ENCODE data around the gene RNF10.
"Not testable (repeated sequence)": the region's sequence is repeated elsewhere in the genome, so short reads cannot be mapped to it uniquely, and the experiment has no call there.

RNF10 gene

DNA sequence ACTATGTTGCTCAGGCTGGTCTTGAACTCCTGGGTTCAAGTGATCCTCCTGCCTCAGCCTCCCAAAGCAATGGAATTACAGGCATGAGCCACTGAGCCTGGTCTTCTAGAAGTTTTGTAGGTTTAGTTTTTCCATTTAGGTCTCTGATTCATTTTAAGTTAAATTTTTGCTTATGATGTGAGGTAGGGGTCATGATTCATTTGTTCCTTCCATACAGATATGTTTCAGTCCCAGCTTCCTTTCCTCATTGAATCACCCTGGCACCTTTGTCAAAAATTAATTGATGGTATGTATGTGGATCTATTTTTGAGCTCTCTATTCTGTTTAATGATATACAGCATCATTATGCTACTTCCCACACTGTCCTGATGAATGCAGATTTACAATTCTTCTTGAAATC, 80.7 kb downstream of the RNF10 start:
- TF ChIP-seq, protein P1, sequence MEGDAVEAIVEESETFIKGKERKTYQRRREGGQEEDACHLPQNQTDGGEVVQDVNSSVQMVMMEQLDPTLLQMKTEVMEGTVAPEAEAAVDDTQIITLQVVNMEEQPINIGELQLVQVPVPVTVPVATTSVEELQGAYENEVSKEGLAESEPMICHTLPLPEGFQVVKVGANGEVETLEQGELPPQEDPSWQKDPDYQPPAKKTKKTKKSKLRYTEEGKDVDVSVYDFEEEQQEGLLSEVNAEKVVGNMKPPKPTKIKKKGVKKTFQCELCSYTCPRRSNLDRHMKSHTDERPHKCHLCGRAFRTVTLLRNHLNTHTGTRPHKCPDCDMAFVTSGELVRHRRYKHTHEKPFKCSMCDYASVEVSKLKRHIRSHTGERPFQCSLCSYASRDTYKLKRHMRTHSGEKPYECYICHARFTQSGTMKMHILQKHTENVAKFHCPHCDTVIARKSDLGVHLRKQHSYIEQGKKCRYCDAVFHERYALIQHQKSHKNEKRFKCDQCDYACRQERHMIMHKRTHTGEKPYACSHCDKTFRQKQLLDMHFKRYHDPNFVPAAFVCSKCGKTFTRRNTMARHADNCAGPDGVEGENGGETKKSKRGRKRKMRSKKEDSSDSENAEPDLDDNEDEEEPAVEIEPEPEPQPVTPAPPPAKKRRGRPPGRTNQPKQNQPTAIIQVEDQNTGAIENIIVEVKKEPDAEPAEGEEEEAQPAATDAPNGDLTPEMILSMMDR (IDR thresholded peaks at IDR 0.05; ENCODE audit: low read depth, low read length, missing control alignments), result no peak
- no peaks in the 10 kb centered on the region for H3K36me3 ChIP-seq (replicated peaks)
- no peak overlapping the region for H3K4me3 ChIP-seq (ENCODE audit: low read depth, low read length)
- in situ Hi-C loops (cut with HindIII; ENCODE audit: low pct_ligation_motif_present, low sequenced_read_pairs), result no loop called here
- no peak for DNase-seq
- no peaks in the 10 kb centered on the region for H3K27me3 ChIP-seq (replicated peaks)
- no peak overlapping the region for H3K27ac ChIP-seq

- in situ Hi-C loops (cut with HindIII; ENCODE audit: low pct_ligation_motif_present, low sequenced_read_pairs); H3K4me3 ChIP-seq (ENCODE audit: low read depth, low read length); H3K27ac ChIP-seq; H3K36me3 ChIP-seq (replicated peaks); DNase-seq; H3K27me3 ChIP-seq (replicated peaks): not testable (repeated sequence)
These were observed 83.0 kb downstream of the RNF10 start for GRCh38 chr12:120617193-120617592.

GRCh38 chr12:120617767-120618166, 83.6 kb downstream of the RNF10 start:
- H3K4me3 ChIP-seq (ENCODE audit: low read depth, low read length); DNase-seq; H3K36me3 ChIP-seq (replicated peaks); H3K27ac ChIP-seq; in situ Hi-C loops (cut with HindIII; ENCODE audit: low pct_ligation_motif_present, low sequenced_read_pairs); H3K27me3 ChIP-seq (replicated peaks): not testable (repeated sequence)

DNA sequence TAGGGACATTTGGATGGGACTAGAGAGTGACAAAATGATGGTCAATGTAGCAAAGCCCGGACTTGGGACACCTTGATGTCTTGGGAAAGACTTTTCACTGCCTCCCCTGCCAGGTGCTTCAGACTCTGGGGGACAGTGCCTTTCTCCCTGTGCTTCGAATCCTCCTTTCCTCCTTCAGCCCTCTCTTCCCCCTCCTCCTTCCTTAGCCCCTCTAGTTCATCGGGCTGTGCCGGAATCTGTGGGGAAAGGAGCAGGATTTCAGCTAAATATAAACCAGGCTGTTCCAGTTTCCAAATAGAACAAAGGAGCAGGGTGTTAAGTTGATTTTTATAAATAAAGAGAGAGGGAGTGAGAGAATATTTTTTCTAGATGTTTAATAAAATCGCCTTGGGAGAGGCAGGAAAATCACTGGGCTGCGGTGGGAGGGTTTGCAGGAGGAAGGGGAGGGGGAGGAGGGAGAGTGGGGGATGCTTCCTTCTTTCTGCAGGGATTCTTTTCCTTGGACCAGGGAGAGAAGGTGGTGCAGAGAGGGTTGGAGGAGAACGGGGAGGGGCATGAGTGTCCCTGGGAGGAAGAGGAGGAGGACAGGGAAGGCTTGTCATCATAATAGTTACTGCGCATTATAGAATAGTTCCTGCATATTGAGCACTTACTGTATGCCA, 84.9 kb downstream of the RNF10 start:
- Histone ChIP-seq H3K27ac (no peak overlapping the region), H3K4me3 (ENCODE audit: low read depth, low read length) (no peak overlapping the region), H3K27me3 (replicated peaks) (no peaks in the 10 kb centered on the region), H3K36me3 (replicated peaks) (no peaks in the 10 kb centered on the region)
- in situ Hi-C loops (cut with HindIII; ENCODE audit: low pct_ligation_motif_present, low sequenced_read_pairs), result no loop called here
- TF ChIP-seq, protein P1 (IDR thresholded peaks at IDR 0.05; ENCODE audit: low read depth, low read length, missing control alignments), result no peak
- DNase-seq, result no peak

DNA sequence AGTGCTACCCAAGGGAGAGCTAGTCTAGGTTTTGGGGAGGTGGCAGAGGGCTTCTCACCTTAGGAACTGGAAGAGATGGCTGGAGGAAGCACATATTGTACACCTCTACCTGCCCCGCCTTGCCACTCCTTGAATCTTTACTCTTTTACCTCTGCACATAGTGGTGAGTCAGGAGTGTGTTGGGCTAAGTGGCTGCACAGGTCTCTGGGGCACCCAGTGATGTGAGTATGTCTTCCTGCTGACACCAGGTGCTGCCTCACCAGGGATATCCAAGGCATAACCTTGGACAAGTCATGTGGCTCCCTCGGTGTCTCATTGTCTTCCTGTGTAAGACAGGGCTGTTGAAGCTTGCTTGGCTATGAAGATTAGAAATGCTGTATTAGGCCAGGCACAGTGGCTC, 86.5 kb downstream of the RNF10 start:
- Histone ChIP-seq H3K36me3 (replicated peaks) (no peaks in the 10 kb centered on the region), H3K4me3 (ENCODE audit: low read depth, low read length) (no peak overlapping the region), H3K27ac (no peak overlapping the region), H3K27me3 (replicated peaks) (no peaks in the 10 kb centered on the region)
- no peak for DNase-seq
- TF ChIP-seq, protein P1 (IDR thresholded peaks at IDR 0.05; ENCODE audit: low read depth, low read length, missing control alignments), result no peak
- in situ Hi-C loops (cut with HindIII; ENCODE audit: low pct_ligation_motif_present, low sequenced_read_pairs), result no loop called here

DNA sequence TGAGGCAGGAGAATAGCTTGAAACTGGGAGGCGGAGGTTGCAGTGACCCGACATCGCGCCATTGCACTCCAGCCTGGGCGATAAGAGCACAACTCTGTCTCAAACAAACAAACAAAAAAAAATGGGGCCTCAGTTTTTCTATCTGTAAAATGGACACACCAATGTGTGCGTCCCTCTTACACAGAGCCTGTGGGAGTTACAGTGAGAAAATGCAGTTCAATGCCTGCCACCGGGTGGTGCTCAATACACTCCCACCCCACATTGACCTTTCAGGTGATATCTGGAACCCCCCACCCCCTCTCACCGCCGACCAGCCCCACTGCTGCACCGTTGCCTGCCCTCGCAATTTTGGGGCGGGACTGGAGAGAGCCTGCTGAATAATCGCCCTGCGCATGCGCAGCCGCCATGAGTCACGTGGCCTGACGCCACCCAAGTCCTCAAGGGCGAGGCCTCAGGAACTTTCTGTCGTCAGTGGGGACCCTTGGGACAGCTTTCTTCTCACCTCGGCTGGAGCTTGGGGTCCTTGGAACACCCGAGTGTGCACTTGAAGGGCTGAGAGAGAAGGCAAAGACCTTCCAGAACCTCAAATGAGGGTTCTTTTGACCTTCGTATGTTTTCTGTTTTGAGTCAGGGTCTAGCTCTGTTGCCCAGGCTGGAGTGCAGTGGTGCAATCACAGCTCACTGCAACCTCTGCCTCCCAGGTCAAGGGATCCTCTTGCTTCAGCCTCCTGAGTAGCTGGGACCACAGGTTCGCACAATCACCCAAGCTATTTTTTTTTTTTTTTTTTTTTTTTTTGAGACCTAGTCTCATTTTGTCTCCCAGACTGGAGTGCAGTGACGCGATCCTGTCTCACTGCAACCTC, 91.6 kb downstream of the RNF10 start:
- Histone ChIP-seq H3K27ac (no peak overlapping the region), H3K4me3 (ENCODE audit: low read depth, low read length) (no peak overlapping the region), H3K36me3 (replicated peaks) (no peaks in the 10 kb centered on the region), H3K27me3 (replicated peaks) (no peaks in the 10 kb centered on the region)
- in situ Hi-C loops (cut with HindIII; ENCODE audit: low pct_ligation_motif_present, low sequenced_read_pairs), result no loop called here
- TF ChIP-seq, protein P1 (IDR thresholded peaks at IDR 0.05; ENCODE audit: low read depth, low read length, missing control alignments), result peak; percentile 21
- DNase-seq, result no peak

Data from brain microvascular endothelial cell (primary cell).